Left hindlimb (tissue), 1 donor: ENCODE data around the gene ATRN.
"Not testable (repeated sequence)": the region's sequence is repeated elsewhere in the genome, so short reads cannot be mapped to it uniquely, and the experiment has no call there.

ENCODE experiments used
- DNase-seq: peaks from one replicate; pipeline ENCODE4 v3.0.0-alpha.2; 2018

ATRN gene

DNA sequence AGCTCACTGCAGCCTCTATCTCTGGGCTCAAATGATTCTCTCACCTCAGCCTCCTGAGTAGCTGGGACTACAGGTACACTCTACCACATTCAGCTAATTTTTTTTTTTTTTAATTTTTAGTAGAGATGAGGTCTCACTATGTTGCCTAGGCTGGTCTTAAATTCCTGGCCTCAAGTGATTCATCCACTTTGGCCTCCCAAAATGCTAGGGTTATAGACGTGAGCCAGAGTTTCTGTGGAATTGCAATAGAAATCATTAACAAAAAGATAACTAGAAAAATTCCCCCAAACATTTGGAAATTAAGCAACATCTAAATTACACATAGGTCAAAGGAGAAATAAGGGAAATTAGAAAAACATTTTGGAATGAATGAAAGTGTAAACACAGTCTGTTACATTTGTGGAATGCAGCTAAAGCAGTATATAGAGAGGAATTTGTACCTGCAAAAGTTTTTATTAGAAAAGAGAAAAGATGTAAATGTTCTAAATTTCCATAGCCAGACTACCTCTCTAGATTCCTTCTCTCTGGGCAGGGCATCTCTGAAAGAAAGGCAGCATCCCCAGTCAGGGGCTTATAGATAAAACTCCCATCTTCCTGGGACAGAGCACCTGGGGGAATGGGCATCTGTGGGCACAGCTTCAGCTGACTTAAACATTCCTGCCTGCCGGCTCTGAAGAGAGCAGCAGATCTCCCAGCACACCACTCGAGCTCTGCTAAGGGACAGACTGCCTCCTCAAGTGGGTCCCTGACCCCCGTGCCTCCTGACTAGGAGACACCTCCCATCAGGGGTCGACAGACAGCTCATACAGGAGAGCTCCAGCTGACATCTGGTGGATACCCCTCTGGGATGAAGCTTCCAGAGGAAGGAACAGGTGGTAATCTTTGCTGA is 51.3 kb downstream of the ATRN start:
- DNase-seq = no peak

DNA sequence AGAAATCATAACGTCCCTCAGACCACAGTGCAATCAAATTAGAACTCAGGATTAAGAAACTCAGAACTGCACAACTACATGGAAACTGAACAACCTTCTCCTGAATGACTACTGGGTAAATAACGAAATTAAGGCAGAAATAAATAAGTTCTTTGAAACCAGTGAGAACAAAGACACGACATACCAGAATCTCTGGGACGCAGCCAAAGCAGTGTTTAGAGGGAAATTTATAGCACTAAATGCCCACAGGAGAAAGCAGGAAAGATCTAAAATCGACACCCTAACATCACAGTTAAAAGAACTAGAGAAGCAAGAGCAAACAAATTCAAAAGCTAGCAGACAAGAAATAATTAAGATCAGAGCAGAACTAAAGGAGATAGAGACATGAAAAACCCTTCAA is 53.9 kb downstream of the ATRN start:
- not testable (repeated sequence) for DNase-seq

DNA sequence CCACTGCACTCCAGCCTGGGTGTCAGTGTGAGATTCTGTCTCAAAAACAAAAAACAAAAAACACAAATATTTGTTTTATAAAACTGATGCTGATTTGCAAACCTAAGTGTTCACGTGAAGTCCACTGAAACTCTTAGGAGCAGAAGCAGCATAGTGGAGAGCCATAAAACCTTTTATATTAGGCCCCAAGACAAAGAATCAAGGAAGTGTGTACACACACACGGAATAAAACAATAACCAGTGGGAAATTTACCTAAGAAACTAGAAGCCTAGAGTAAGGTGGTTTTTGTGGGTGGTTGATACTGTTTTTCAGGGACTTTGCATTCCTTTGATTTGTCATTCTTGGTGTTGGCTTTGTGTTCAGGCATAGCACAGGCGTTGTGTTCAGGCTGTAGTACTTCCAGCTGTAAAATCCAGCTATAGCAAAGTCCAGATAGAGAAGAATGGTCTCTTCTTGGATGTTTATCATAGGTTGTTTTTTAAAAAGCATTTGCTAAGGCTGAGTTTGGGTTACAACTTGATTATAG is 61.3 kb downstream of the ATRN start:
- DNase-seq = no peak

- DNase-seq = not testable (repeated sequence)
Measured at GRCh38 chr20:3537733-3538132, 66.9 kb downstream of the ATRN start.

- DNase-seq = no peak
Measured at GRCh38 chr20:3539311-3540107, 68.7 kb downstream of the ATRN start.

GRCh38 chr20:3541887-3542721 is 71.3 kb downstream of the ATRN start:
- no peak for DNase-seq

DNA sequence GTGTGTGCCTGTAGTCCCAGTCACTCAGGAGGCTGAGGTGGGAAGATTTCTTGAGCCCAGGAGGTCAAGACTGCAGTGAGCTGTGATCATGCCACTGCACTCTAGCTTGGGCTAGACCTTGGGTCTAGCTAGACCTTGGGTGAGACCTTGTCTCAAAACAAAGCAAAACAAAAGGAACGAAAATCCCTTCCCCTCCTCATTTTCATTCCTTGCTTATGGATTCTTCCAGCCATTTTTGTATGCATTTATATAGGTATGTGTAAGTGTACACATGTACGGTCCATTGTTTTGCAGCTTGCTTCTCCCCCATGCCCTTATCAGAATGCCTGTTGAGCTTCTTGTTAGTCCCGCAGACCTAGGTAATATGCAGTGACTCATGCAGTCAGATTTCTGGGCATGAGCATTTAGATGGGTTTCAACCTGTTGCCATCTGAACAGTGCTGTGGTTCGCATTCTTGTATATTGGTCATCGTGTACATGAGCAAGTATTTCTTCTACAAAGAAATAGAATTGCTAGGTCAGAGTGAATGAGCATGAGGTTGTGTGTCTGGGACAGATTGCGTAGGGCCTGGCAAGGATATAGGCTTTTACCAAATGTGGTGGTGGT is 73.2 kb downstream of the ATRN start:
- no peak for DNase-seq

- DNase-seq = no peak
Measured at GRCh38 chr20:3545401-3545925, 74.6 kb downstream of the ATRN start.

GRCh38 chr20:3547906-3548305 is 77.1 kb downstream of the ATRN start:
- DNase-seq = no peak

DNA sequence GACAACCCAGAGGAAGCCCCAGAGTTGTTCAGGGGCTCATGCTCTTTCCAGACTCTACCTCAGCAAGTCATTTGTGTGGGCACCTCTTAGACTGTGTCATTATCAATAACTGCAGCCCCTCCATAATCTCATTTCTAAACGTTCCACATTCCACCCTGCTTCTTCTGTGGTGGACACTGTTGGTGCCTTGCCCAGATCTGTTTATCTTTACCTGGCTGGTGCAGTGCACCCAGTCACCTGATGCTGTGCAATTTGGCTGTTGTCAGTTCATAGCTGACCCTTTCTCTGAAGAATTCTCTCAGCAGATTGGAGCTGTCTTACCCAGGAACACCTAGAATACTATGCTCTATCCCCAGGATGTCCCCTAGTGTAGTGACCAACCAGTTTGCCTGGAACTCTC is 80.0 kb downstream of the ATRN start:
- DNase-seq = no peak

- no peak for DNase-seq
Measured at GRCh38 chr20:3551681-3552434, 81.0 kb downstream of the ATRN start.

DNA sequence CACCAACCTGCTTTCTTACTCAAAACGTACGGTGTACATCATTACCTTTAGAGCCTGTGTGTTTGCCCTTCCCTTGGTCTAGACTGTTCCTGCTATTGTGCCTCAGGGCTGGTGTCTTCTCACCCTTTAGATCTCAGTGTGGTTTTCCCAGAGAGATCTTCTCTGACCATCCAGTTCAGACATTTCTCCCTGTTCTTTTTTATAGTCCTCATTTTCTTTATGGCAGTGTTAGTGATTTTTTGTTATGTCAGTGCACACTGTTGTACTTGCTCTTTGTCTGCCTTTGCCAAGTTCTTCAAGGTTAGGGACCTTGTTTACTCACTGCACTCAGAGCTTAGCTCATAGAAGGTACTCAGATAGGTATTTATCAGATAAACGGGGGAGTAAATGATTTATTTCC is 82.8 kb downstream of the ATRN start:
- no peak for DNase-seq

- DNase-seq = no peak
Measured at GRCh38 chr20:3557237-3557785, 86.5 kb downstream of the ATRN start.

DNA sequence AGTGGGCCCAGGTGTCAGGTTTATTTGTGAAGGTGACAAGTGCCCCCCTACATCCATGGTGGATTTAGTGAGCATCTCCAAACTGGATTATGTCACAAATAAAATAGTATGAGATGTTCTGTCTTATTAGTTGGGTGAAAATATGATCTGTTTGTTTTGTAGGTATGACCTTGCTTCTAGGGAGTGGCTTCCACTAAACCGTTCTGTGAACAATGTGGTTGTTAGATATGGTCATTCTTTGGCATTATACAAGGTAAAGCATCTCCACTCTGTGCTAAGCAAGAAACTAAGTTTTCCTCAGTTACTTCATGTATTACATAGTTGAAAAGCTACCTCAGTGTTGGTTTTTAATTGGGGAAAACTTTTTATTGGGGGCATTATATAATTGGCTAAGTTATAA is 88.4 kb downstream of the ATRN start:
- no peak for DNase-seq

- no peak for DNase-seq
Measured at GRCh38 chr20:3559637-3560036, 88.8 kb downstream of the ATRN start.

GRCh38 chr20:3560162-3560561 is 89.3 kb downstream of the ATRN start:
- DNase-seq = no peak

- DNase-seq = no peak
Measured at GRCh38 chr20:3560578-3560977, 89.8 kb downstream of the ATRN start.

DNA sequence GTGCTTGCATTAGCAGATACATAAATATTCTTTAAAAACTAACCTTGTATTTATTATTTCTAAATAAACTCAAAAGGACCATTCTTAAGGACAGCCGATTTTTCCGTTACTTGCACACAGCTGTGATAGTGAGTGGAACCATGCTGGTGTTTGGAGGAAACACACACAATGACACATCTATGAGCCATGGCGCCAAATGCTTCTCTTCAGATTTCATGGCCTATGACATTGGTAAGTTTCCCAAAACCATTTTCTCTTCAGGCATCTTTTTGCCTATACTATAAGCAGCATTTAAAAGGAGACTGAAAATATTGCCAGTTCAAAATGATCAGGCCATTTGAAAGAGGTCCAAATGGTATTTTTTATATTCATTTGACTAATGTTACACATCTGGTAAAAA is 92.3 kb downstream of the ATRN start:
- no peak for DNase-seq

GRCh38 chr20:3563548-3564177 is 92.8 kb downstream of the ATRN start:
- DNase-seq = no peak

DNA sequence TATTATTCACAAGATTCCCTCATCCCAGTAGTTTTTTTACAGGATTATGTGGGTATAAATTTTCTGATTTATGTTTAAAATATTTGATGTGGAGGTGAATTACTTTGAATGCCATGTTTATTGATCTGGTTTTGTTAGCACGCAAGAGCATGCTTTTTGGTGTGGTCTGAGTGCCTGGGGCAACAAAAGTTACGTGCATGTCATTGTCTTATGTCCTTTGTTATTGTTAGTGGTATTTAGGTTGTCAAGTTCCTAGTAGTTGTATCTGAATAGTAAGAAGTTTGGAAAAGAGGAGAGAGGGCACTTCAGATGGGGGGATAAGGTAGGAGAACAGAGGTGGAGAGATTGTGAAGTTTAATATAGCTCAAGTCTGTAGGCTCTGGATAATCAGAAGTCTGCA is 95.0 kb downstream of the ATRN start:
- no peak for DNase-seq

DNA sequence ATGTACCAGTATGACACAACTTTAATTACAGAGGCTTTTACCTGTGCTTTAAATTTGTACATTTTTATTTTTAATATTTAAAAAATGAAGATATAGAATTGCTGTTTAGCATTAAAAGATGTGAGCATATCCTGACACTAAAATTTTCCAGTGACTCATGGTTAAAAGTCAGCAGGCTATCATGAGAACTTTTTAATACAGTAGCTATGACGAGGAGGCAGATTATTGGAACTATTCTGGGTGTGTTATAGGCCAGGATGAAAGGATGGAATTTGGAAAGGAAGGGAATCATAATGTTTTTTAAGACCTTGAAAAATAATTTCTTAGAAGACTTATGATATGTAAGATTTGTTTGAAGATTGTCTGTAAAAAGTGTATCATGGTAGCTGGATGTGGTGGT is 101.3 kb downstream of the ATRN start:
- DNase-seq = no peak
